Ectodermal cell (in vitro differentiated cells): ENCODE results near the gene TDRD7.
"Not testable (repeated sequence)": the region's sequence is repeated elsewhere in the genome, so short reads cannot be mapped to it uniquely, and the experiment has no call there.

ENCODE experiments used
- H3K27ac ChIP-seq: 2 replicates; pipeline ENCODE4 v1.7.0; 2013; ENCODE audit warnings: mild to moderate bottlenecking, low read depth, low read length; ENCODE audit not compliant: insufficient read depth, poor library complexity, severe bottlenecking
- H3K27me3 ChIP-seq: 2 replicates; pipeline ENCODE4 v1.7.0; 2013; ENCODE audit warnings: mild to moderate bottlenecking, low read length; ENCODE audit not compliant: insufficient read depth, control insufficient read depth, poor library complexity, severe bottlenecking
- H3K36me3 ChIP-seq: one replicate; pipeline ENCODE4 v1.7.0; 2013; ENCODE audit warnings: low read length; ENCODE audit not compliant: control insufficient read depth, insufficient read depth
- H3K4me1 ChIP-seq: one replicate; pipeline ENCODE4 v1.7.0; 2013; ENCODE audit warnings: low read length; ENCODE audit not compliant: control insufficient read depth, insufficient read depth
- H3K4me3 ChIP-seq: 2 replicates; pipeline ENCODE4 v1.7.0; 2013; ENCODE audit warnings: low read depth, low read length, control low read depth; ENCODE audit not compliant: insufficient read depth
- H3K9me3 ChIP-seq: 2 replicates; pipeline ENCODE4 v1.7.0; 2013; ENCODE audit warnings: mild to moderate bottlenecking, low read length, moderate library complexity; ENCODE audit not compliant: control insufficient read depth
- WGBS, 2 experiments: methylation state at CpG; one replicate each; pipeline ENCODE4 v1.1.7; 2013; ENCODE audit warnings: missing lambda C conversion rate in 2 of 2; 5-methylcytosine and 5-hydroxymethylcytosine counted together

TDRD7 gene

GRCh38 chr9:97497558-97498375 is 85.9 kb downstream of the TDRD7 start:
- not testable (repeated sequence) for H3K9me3 ChIP-seq, H3K27ac ChIP-seq
- 95 to 96% methylated on average over 32 to 36 of the region's 36 CpGs for WGBS, 2 experiments

GRCh38 chr9:97498846-97499245 is 87.0 kb downstream of the TDRD7 start:
- H3K9me3 ChIP-seq, H3K27ac ChIP-seq, H3K4me3 ChIP-seq, H3K36me3 ChIP-seq: not testable (repeated sequence)
- whole genome bisulfite sequencing, 2 experiments = 78 to 83% methylated on average over 5 of the region's 5 CpGs
- Histone ChIP-seq H3K4me1 (peaks cover 12% of the 10 kb centered on the region), H3K27me3 (peaks cover 52% of the 10 kb centered on the region)

More at GRCh38 chr9:97497558-97498375, 85.9 kb downstream of the TDRD7 start:
- H3K4me1 ChIP-seq = peaks cover 12% of the 10 kb centered on the region
- H3K4me3 ChIP-seq, H3K36me3 ChIP-seq: not testable (repeated sequence)
- peaks cover 41% of the 10 kb centered on the region for H3K27me3 ChIP-seq

GRCh38 chr9:97500263-97500662 is 88.4 kb downstream of the TDRD7 start:
- WGBS, 2 experiments = 64 to 72% methylated on average over 4 of the region's 5 CpGs
- H3K36me3 ChIP-seq = no peaks in the 10 kb centered on the region
- no peaks in the 10 kb centered on the region for H3K9me3 ChIP-seq
- peaks cover 12% of the 10 kb centered on the region for H3K4me1 ChIP-seq
- H3K27ac ChIP-seq = no peak overlapping the region
- H3K4me3 ChIP-seq = no peak overlapping the region
- H3K27me3 ChIP-seq = peaks cover 66% of the 10 kb centered on the region

- H3K27ac ChIP-seq = no peak overlapping the region
- no peak overlapping the region for H3K4me3 ChIP-seq
- peaks cover 12% of the 10 kb centered on the region for H3K4me1 ChIP-seq
- H3K9me3 ChIP-seq = no peaks in the 10 kb centered on the region
- peaks cover 69% of the 10 kb centered on the region for H3K27me3 ChIP-seq
- H3K36me3 ChIP-seq = no peaks in the 10 kb centered on the region
- WGBS, 2 experiments = 3 to 18% methylated on average over 4 to 5 of the region's 6 CpGs
Observed at GRCh38 chr9:97500765-97501176, 88.9 kb downstream of the TDRD7 start.

GRCh38 chr9:97501177-97501971 is 89.5 kb downstream of the TDRD7 start, which contains the start of gene TMOD1:
Gene TMOD1 (plus strand): TSS chr9:97501666. CDS start chr9:97524189, 22,523 bp downstream.
- 0 to 1% methylated on average over 87 of the region's 87 CpGs for WGBS, 2 experiments
- Histone ChIP-seq H3K4me1 (peaks cover 12% of the 10 kb centered on the region), H3K27me3 (peaks cover 74% of the 10 kb centered on the region)

GRCh38 chr9:97501972-97502221 is 90.0 kb downstream of the TDRD7 start:
- Histone ChIP-seq H3K4me1 (peaks cover 12% of the 10 kb centered on the region), H3K27me3 (peaks cover 74% of the 10 kb centered on the region), H3K4me3 (peak overlapping the region; percentile 48)

More at GRCh38 chr9:97501177-97501971, 89.5 kb downstream of the TDRD7 start, which contains the start of gene TMOD1:
- Histone ChIP-seq H3K4me3 (peak within 1 kb of the TSS; percentile 48), H3K27ac (no peak within 1 kb of the TSS), H3K36me3 (no peaks in the 10 kb centered on the region), H3K9me3 (no peaks in the 10 kb centered on the region)

GRCh38 chr9:97502222-97502983 is 90.5 kb downstream of the TDRD7 start:
- Histone ChIP-seq H3K27ac (no peak overlapping the region), H3K36me3 (no peaks in the 10 kb centered on the region), H3K4me1 (peaks cover 12% of the 10 kb centered on the region), H3K4me3 (peak overlapping the region; percentile 48), H3K27me3 (peaks cover 74% of the 10 kb centered on the region), H3K9me3 (no peaks in the 10 kb centered on the region)
- WGBS, 2 experiments = 2% methylated on average over 49 of the region's 49 CpGs

More at GRCh38 chr9:97501972-97502221, 90.0 kb downstream of the TDRD7 start:
- no peaks in the 10 kb centered on the region for H3K36me3 ChIP-seq
- H3K27ac ChIP-seq = no peak overlapping the region
- WGBS, 2 experiments = 0 to 1% methylated on average over 30 of the region's 30 CpGs
- no peaks in the 10 kb centered on the region for H3K9me3 ChIP-seq

GRCh38 chr9:97502984-97503861 is 91.3 kb downstream of the TDRD7 start:
- Histone ChIP-seq H3K4me1 (peaks cover 12% of the 10 kb centered on the region), H3K9me3 (no peaks in the 10 kb centered on the region), H3K27ac (no peak overlapping the region), H3K4me3 (no peak overlapping the region), H3K36me3 (no peaks in the 10 kb centered on the region), H3K27me3 (peaks cover 74% of the 10 kb centered on the region)
- 32 to 33% methylated on average over 16 to 17 of the region's 17 CpGs for WGBS, 2 experiments

GRCh38 chr9:97503862-97504210 is 91.9 kb downstream of the TDRD7 start:
- Histone ChIP-seq H3K27ac (no peak overlapping the region), H3K4me1 (peaks cover 12% of the 10 kb centered on the region), H3K9me3 (no peaks in the 10 kb centered on the region), H3K4me3 (no peak overlapping the region), H3K36me3 (no peaks in the 10 kb centered on the region), H3K27me3 (peaks cover 72% of the 10 kb centered on the region)
- 57 to 95% methylated on average over 1 of the region's 1 CpG for WGBS, 2 experiments
